Measurements from ENCODE around the gene MCOLN3. TPM values are rescaled to one million over a fixed set of nuclear protein-coding genes. Genes with fewer than 3 reads are reported as not detected.

MCOLN3 gene
- total RNA-seq, 1 donor from 2014 or later: 0.09 TPM

GRCh38 chr1:85088408-85088784 is 40.1 kb upstream of the MCOLN3 start:
- Mint-ChIP-seq H3K36me3 (ENCODE audit: low read depth) (no peaks in the 10 kb centered on the region), H3K27ac (ENCODE audit: unreplicated experiment) (no peak overlapping the region), H3K4me3 (no peak overlapping the region), H3K4me1 (no peaks in the 10 kb centered on the region), H3K27me3 (ENCODE audit: low read depth) (peaks cover 12% of the 10 kb centered on the region), H3K9me3 (no peaks in the 10 kb centered on the region)
- no peak for TF ChIP-seq CTCF (conservative IDR thresholded peaks at IDR 0.05)
- no peak for DNase-seq (ENCODE audit: low read depth, low spot score)

DNA sequence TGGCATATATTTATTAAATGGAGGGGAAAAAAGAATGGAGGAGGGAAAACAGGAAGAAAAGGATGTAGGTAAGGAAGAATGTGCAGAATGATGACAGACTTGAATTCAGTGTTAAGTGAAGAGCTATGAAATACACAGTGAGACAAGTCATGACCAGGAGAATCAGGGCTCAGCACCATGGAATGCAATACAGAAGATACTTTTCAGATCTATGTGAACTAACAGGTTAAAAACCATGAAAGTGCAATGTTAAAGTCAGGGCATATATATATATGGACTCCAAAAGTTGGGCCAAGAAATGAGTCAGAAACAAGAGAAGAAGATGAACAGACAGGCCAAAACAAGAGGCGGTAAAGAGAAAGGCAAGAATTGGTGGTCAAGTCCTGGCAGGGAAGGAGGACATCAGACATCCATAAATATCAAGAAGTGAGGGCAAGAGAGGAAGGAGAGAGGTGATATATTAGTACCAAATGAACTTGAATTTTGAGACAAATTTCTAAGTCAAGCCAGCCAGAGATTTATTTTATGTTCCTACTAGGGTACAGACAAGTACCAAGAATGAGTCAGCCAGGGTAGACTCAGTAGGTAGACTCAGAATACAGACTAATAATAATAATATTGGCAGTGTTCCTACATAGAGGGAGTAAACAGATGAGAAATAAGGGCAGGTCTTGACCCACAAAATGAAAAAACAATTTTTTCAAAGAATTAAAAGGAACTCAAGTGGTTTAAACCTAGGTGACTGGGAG is 39.5 kb upstream of the MCOLN3 start:
- TF ChIP-seq CTCF (conservative IDR thresholded peaks at IDR 0.05): no peak
- H3K36me3 Mint-ChIP-seq (ENCODE audit: low read depth): no peaks in the 10 kb centered on the region
- H3K27me3 Mint-ChIP-seq (ENCODE audit: low read depth): peaks cover 11% of the 10 kb centered on the region
- no peaks in the 10 kb centered on the region for H3K4me1 Mint-ChIP-seq
- no peak for DNase-seq (ENCODE audit: low read depth, low spot score)
- no peaks in the 10 kb centered on the region for H3K9me3 Mint-ChIP-seq
- no peak overlapping the region for H3K27ac Mint-ChIP-seq (ENCODE audit: unreplicated experiment)
- H3K4me3 Mint-ChIP-seq: no peak overlapping the region

- H3K27ac Mint-ChIP-seq (ENCODE audit: unreplicated experiment): no peak overlapping the region
- H3K9me3 Mint-ChIP-seq: no peaks in the 10 kb centered on the region
- no peak for TF ChIP-seq CTCF (conservative IDR thresholded peaks at IDR 0.05)
- H3K36me3 Mint-ChIP-seq (ENCODE audit: low read depth): no peaks in the 10 kb centered on the region
- no peak overlapping the region for H3K4me3 Mint-ChIP-seq
- H3K4me1 Mint-ChIP-seq: no peaks in the 10 kb centered on the region
- peaks cover 7% of the 10 kb centered on the region for H3K27me3 Mint-ChIP-seq (ENCODE audit: low read depth)
- no peak for DNase-seq (ENCODE audit: low read depth, low spot score)
These were observed 37.1 kb upstream of the MCOLN3 start for GRCh38 chr1:85085417-85085816.

GRCh38 chr1:85078903-85079302 is 30.6 kb upstream of the MCOLN3 start:
- DNase-seq (ENCODE audit: low read depth, low spot score): no peak
- Mint-ChIP-seq H3K4me1 (no peaks in the 10 kb centered on the region), H3K27ac (ENCODE audit: unreplicated experiment) (no peak overlapping the region), H3K9me3 (peaks cover 10% of the 10 kb centered on the region), H3K36me3 (ENCODE audit: low read depth) (no peaks in the 10 kb centered on the region), H3K4me3 (no peak overlapping the region), H3K27me3 (ENCODE audit: low read depth) (no peaks in the 10 kb centered on the region)
- TF ChIP-seq CTCF (conservative IDR thresholded peaks at IDR 0.05): peak; percentile 17

DNA sequence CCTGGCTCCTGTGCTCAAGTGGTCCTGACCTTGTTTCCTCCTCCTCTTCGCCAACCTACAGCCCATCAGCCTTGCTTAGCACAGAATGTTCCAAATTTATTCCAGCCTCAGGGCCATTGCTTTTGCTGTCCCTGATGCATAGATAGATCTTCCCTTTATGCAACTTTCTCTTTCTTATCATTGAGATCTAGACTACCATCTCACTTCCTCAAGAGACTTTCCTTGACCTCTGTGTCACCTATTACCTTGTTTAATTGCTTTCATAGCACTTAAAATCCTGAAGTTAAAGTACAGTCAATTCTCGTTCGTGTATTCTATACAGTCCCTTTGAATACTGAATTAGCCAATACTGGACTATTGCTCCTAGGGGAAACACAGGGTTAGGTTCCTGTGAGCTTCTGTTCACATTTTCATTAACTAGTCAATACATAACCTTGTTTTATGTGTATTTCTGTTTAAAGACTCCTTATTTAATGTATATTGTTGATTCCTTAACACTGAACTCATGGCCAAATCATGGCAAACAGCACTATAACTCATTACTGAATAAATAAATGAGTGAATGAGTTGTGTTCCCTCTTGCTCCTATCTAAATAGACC is 26.2 kb upstream of the MCOLN3 start:
- Mint-ChIP-seq H3K4me3 (no peak overlapping the region), H3K9me3 (peaks cover 10% of the 10 kb centered on the region), H3K36me3 (ENCODE audit: low read depth) (no peaks in the 10 kb centered on the region), H3K27ac (ENCODE audit: unreplicated experiment) (no peak overlapping the region), H3K27me3 (ENCODE audit: low read depth) (no peaks in the 10 kb centered on the region), H3K4me1 (no peaks in the 10 kb centered on the region)
- no peak for TF ChIP-seq CTCF (conservative IDR thresholded peaks at IDR 0.05)
- DNase-seq (ENCODE audit: low read depth, low spot score): no peak
